ENCODE results near the gene NBAS.

DNA sequence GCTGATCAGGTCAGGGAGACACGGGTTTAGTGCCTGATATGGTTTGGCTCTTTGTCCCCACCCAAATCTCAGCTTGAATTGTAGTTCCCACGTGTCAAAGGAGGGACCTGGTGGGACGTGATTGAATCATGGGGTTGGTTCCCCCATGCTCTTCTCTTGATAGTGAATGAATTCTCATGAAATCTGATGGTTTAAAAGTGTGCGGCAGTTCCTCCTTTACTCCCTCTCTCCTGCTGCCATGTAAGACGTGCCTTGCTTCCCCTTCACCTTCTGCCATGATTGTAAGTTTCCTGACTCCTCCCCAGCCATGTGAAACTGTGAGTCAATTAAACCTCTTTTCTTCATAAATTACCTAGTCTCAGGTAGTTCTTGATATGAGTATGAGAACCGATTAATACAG lies 424.5 kb downstream of the NBAS start:
- TF ChIP-seq POLR2A (IDR thresholded peaks at IDR 0.05; ENCODE audit: low read length) (no peak), RCOR1 (IDR thresholded peaks at IDR 0.05; ENCODE audit: low read depth, low read length) (no peak)
- TF ChIP-seq, protein P1, sequence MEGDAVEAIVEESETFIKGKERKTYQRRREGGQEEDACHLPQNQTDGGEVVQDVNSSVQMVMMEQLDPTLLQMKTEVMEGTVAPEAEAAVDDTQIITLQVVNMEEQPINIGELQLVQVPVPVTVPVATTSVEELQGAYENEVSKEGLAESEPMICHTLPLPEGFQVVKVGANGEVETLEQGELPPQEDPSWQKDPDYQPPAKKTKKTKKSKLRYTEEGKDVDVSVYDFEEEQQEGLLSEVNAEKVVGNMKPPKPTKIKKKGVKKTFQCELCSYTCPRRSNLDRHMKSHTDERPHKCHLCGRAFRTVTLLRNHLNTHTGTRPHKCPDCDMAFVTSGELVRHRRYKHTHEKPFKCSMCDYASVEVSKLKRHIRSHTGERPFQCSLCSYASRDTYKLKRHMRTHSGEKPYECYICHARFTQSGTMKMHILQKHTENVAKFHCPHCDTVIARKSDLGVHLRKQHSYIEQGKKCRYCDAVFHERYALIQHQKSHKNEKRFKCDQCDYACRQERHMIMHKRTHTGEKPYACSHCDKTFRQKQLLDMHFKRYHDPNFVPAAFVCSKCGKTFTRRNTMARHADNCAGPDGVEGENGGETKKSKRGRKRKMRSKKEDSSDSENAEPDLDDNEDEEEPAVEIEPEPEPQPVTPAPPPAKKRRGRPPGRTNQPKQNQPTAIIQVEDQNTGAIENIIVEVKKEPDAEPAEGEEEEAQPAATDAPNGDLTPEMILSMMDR (IDR thresholded peaks at IDR 0.05), result no peak

Data from A549 (cell line).